PFSK-1 (cell line): ENCODE data around the gene CREB1.

Experiments
- FOXP2 ChIP-seq: optimal IDR thresholded peaks from 2 replicates; pipeline ENCODE3; 2011; ENCODE audit warnings: borderline replicate concordance, control low read depth, inconsistent platforms; ENCODE audit not compliant: insufficient read depth; ENCODE audit errors: extremely low read length, extremely low read depth
- POLR2AphosphoS5 ChIP-seq: IDR thresholded peaks from 2 replicates; pipeline ENCODE4 v1.6.1; 2012; ENCODE audit warnings: low read depth, mild to moderate bottlenecking, control low read depth, low read length, moderate library complexity
- REST ChIP-seq, 2 experiments: IDR thresholded peaks; 2 replicates each; pipeline versions ENCODE4 v1.6.1 to v1.8.0; 2011 to 2012; ENCODE audit warnings: low read depth in 2 of 2, low read length in 2 of 2, control low read depth in 1 of 2, inconsistent platforms in 1 of 2, mild to moderate bottlenecking in 1 of 2, moderate library complexity in 1 of 2; ENCODE audit not compliant: insufficient read depth in 1 of 2
- SIN3A ChIP-seq: IDR thresholded peaks from 2 replicates; pipeline ENCODE4 v1.6.1; 2012; ENCODE audit warnings: mild to moderate bottlenecking, low read length, moderate library complexity, borderline replicate concordance; ENCODE audit not compliant: insufficient read depth
- TAF1 ChIP-seq: IDR thresholded peaks from 2 replicates; pipeline ENCODE4 v1.6.1; 2012; ENCODE audit warnings: low read length, control low read depth, borderline replicate concordance; ENCODE audit not compliant: insufficient read depth

CREB1 gene

GRCh38 chr2:207490441-207490840, 39.3 kb upstream of the CREB1 start:
- TF ChIP-seq REST (IDR thresholded peaks at IDR 0.05; ENCODE audit: insufficient read depth in 1 of 2, low read depth in 2 of 2, low read length in 2 of 2), result no peak
- no peak for TF ChIP-seq TAF1
- no peak for TF ChIP-seq FOXP2
- no peak for TF ChIP-seq SIN3A
- TF ChIP-seq POLR2AphosphoS5, result no peak

- TF ChIP-seq SIN3A (no peak), POLR2AphosphoS5 (no peak), REST (IDR thresholded peaks at IDR 0.05; ENCODE audit: insufficient read depth in 1 of 2, low read depth in 2 of 2, low read length in 2 of 2) (no peak), FOXP2 (no peak), TAF1 (no peak)
These were observed 38.7 kb upstream of the CREB1 start for GRCh38 chr2:207491086-207491485.

GRCh38 chr2:207491956-207492355, 37.8 kb upstream of the CREB1 start:
- TF ChIP-seq REST (IDR thresholded peaks at IDR 0.05; ENCODE audit: insufficient read depth in 1 of 2, low read depth in 2 of 2, low read length in 2 of 2), result no peak
- TF ChIP-seq TAF1, result no peak
- TF ChIP-seq POLR2AphosphoS5, result no peak
- TF ChIP-seq SIN3A, result no peak
- no peak for TF ChIP-seq FOXP2

GRCh38 chr2:207492461-207492860, 37.3 kb upstream of the CREB1 start:
- TF ChIP-seq REST (IDR thresholded peaks at IDR 0.05; ENCODE audit: insufficient read depth in 1 of 2, low read depth in 2 of 2, low read length in 2 of 2) (no peak), FOXP2 (no peak), TAF1 (no peak), SIN3A (no peak), POLR2AphosphoS5 (no peak)

DNA sequence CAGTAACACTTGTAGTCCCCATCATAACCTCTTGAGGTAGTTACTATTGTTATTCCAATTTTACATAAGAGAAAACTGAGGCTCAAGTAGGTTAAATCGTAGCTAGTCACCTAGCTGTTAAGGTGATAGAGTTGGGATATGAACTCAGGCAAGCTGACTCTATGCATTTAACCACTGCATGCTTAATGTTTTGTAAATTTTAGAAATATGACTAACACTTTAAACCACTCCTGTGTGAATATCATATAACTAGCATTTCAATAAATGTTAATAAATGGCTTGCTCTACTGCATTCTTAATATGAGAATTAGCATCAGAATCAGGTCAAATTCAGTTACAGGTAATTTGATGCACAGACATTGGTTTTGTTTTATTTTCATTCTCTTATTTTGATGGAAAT, 35.6 kb upstream of the CREB1 start:
- no peak for TF ChIP-seq POLR2AphosphoS5
- no peak for TF ChIP-seq SIN3A
- no peak for TF ChIP-seq TAF1
- no peak for TF ChIP-seq REST (IDR thresholded peaks at IDR 0.05; ENCODE audit: insufficient read depth in 1 of 2, low read depth in 2 of 2, low read length in 2 of 2)
- TF ChIP-seq FOXP2, result no peak
